Activated CD4-positive, alpha-beta memory T cell treated with anti-CD3 and anti-CD28 coated beads for 36 hours (primary cell): ENCODE results near the gene ENDOD1. TPM values are rescaled to one million over a fixed set of nuclear protein-coding genes. Genes with fewer than 3 reads are reported as not detected.
A peak's percentile ranks its signal among the peaks of the same experiment; 100 is the strongest.

ENCODE experiments used
- CTCF ChIA-PET: fragments of 350-600 bp; sonication (Branson Sonifier 250); formaldehyde crosslinking; loops from one replicate; lab custom pipeline; 2021; ENCODE audit warnings: antibody characterized with exemption, inconsistent platforms; lab: Charles Lee
- POLR2A ChIA-PET: fragments of 350-600 bp; sonication (Branson Sonifier 250); formaldehyde crosslinking; loops from one replicate; lab custom pipeline; 2021; ENCODE audit warnings: antibody characterized with exemption; lab: Charles Lee
- DNase-seq: peaks from one replicate; pipeline ENCODE4 v3.0.0-alpha.2; 2020
- H3K27ac Mint-ChIP-seq: one replicate; pipeline ENCODE4 v1.8.0; 2021; ENCODE audit warnings: mixed read lengths
- H3K27me3 Mint-ChIP-seq: one replicate; pipeline ENCODE4 v1.8.0; 2021; ENCODE audit warnings: mixed read lengths
- H3K36me3 Mint-ChIP-seq: one replicate; pipeline ENCODE4 v1.8.0; 2021; ENCODE audit warnings: mixed read lengths
- H3K4me1 Mint-ChIP-seq: one replicate; pipeline ENCODE4 v1.8.0; 2021; ENCODE audit warnings: low read depth, mixed read lengths
- H3K4me3 Mint-ChIP-seq: one replicate; pipeline ENCODE4 v1.8.0; 2021; ENCODE audit warnings: mild to moderate bottlenecking, mixed read lengths
- H3K9me3 Mint-ChIP-seq: one replicate; pipeline ENCODE4 v1.8.0; 2021; ENCODE audit warnings: mixed read lengths
- intact Hi-C: fragments of 100-400 bp; cut with micrococcal nuclease; formaldehyde crosslinking; loops from one replicate; pipeline ENCODE4 v1.15.1; 2023
- total RNA-seq, 2 experiments: library from RNA; stranded (reverse); gene quantifications; one replicate each; pipeline ENCODE4 v1.2.3, GENCODE V29; 2021

The ENDOD1 gene
- total RNA-seq, 2 experiments from 2014 or later = 25.9 TPM

DNA sequence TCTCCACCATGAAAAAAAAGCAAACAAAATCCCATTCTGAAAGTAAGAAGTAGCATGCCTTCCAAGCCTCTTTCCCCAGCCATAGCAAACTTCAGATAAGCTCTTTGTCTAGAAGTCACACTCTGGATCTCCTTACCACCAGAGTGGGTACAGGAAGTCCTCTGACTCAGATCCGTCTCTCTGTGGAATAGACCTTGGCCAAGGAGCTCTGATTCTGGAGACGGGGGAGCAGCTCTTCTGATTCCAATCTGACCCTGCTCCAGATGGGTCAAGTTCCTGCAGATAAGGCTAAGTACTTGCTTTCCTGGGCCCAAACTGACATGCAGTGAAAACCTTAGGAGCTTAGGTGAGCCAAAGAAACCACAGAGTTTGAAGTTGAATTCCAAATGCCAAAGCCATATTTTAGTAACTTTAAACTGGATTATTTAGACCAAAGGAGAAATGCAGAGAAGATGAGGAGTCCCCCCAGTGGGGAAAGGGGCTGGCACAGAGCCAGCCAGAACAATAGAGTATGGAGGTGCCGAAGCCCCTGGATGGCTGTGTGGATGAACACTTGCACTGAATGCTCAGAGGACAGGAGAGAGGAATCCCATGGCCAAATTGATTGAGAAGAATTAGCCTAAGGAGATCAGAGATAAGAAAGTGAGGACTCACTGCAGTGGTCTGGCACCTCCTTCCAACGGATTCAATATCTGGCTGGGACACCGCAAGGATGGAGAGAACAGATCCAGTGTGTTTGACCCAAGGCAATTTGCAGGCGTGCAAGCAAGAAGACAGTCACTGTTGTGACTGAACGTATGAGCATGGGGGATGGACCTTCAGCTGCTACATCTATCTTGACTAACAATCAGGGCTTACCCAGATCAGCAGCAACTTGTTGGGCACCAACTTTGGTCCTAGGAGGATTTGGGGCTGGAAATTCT is 54.9 kb downstream of the ENDOD1 start:
- POLR2A ChIA-PET = no interaction called here
- Mint-ChIP-seq H3K4me1 (peaks cover 17% of the 10 kb centered on the region), H3K36me3 (no peaks in the 10 kb centered on the region), H3K4me3 (no peak overlapping the region), H3K9me3 (no peaks in the 10 kb centered on the region), H3K27me3 (peaks cover 23% of the 10 kb centered on the region), H3K27ac (no peak overlapping the region)
- DNase-seq = no peak
- CTCF ChIA-PET = interaction anchor here (0.7 to 1.5 kb wide), 4 partner anchors 9 to 75 kb away, joined by 3 to 4 read pairs (median 3); no protein-coding TSS in a partner anchor
- intact Hi-C loops = no loop called here

DNA sequence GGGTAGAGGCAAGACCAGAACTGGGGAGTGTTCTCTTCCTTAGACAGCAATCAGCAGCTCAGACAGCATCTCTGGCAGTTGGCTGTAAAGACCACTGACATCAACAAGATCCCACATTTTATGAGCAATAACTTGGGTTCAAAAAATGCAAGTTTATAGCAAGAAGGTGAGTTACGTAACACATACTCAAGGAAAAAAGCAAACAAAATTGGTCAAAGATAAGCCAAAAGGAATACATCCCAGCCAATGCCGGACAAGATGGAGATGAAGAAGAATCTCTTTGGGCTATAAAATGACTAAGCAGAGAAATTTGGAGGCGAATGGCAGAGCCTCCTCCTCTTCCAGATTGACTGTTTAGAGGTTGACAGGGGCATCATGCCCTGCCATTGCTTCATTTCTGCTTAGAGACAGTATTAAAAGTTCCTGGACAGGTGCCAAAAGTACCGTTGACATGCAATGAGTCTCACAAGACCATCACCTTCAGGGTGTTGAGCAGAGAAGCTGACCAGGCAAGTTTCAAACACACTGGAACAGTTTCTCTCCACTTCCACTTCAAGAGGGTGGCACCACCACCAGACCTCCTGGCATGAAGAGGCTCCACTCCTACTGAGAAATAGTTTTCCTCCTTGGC is 55.9 kb downstream of the ENDOD1 start:
- intact Hi-C loops = no loop called here
- Mint-ChIP-seq H3K27ac (no peak overlapping the region), H3K4me1 (peaks cover 17% of the 10 kb centered on the region), H3K27me3 (peaks cover 23% of the 10 kb centered on the region), H3K4me3 (no peak overlapping the region), H3K36me3 (no peaks in the 10 kb centered on the region), H3K9me3 (no peaks in the 10 kb centered on the region)
- DNase-seq = no peak
- POLR2A ChIA-PET = no interaction called here
- CTCF ChIA-PET = interaction anchor here (1.0 to 1.5 kb wide), 3 partner anchors 8 to 86 kb away, joined by 3 to 4 read pairs (median 3); no protein-coding TSS in a partner anchor

DNA sequence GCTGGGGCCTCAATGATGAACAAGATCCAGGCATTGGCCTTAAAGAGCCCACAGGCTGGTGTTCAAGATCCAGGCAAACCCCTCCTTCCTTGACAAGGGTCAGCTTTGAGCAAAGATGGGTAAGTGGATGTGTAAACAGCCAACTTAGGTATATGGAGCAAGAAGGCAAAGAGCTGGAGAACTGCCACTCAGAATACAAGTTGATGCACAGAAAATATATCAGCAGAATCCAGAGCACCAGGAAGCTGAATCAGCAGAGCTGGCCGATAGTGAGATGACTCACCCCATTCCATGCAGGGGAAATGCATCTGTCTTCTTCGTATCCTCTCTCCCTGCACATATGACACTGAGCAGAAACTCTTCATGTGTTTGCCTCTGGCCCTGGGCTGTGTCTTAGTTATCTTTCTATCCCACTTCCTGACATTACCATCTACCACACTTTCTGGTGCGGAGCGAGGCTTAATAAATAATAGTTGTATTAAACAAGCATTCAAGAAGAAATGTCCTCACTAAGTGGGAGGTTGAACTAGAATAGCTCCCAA is 57.8 kb downstream of the ENDOD1 start:
- no peak overlapping the region for H3K4me3 Mint-ChIP-seq
- no peaks in the 10 kb centered on the region for H3K9me3 Mint-ChIP-seq
- H3K4me1 Mint-ChIP-seq = peaks cover 24% of the 10 kb centered on the region
- peaks cover 21% of the 10 kb centered on the region for H3K27me3 Mint-ChIP-seq
- peak; percentile 43 for DNase-seq
- H3K27ac Mint-ChIP-seq = no peak overlapping the region
- no peaks in the 10 kb centered on the region for H3K36me3 Mint-ChIP-seq
- POLR2A ChIA-PET = interaction anchor here (1.3 kb wide), 1 partner anchor 77 kb away, joined by 3 read pairs; no protein-coding TSS in a partner anchor
- CTCF ChIA-PET = interaction anchor here (0.6 to 15.8 kb wide), 8 partner anchors 56 to 1210 kb away, joined by 3 to 389 read pairs (median 3); partner anchors contain the start of genes ENDOD1 and SRSF8
- intact Hi-C loops = no loop called here

DNA sequence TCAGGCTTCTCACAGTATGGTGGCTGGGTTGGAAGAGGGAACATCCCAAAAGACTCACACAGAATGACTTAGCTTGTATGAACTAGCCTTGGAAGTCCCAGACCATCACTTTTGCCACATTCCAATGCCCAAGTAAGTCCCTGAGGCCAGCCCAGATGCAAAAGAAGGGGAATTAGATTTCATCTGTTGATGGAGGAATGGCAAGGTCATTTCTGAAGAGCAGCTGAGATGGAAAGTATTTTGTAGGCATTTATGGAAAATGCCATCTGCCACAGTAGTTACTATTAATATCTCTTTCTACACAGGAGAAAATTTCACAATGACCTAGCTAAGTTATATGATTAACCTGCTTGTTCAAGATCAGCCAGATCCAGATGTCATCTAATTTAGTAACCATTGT is 58.8 kb downstream of the ENDOD1 start:
- Mint-ChIP-seq H3K27ac (no peak overlapping the region), H3K27me3 (peaks cover 19% of the 10 kb centered on the region), H3K4me3 (no peak overlapping the region), H3K4me1 (peaks cover 34% of the 10 kb centered on the region), H3K36me3 (no peaks in the 10 kb centered on the region), H3K9me3 (no peaks in the 10 kb centered on the region)
- POLR2A ChIA-PET = interaction anchor here (0.7 kb wide), 1 partner anchor 55 kb away, joined by 3 read pairs; no protein-coding TSS in a partner anchor
- CTCF ChIA-PET = interaction anchor here (4.9 to 15.8 kb wide), 4 partner anchors 57 to 616 kb away, joined by 51 to 389 read pairs (median 168); partner anchors contain the start of genes ENDOD1 and SRSF8
- intact Hi-C loops = no loop called here
- no peak for DNase-seq

DNA sequence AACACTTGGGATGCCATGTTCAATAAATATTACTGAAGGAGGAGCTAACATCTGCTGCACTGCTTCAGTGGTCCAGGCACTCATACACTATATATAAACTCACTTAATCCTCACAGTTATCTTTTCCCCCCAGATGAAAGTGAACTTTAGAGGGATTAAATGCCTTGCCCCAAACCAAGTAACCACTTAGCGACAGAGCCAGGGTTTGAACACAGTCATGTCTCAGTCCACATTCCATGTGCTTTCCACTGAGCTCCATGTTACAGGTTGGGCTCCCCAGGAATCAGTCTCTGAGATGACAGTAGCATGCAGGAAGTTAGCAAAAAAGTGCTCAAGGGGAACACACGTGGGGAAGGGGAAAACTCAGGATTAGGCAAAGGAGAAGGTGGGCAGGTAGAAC is 59.3 kb downstream of the ENDOD1 start:
- peaks cover 14% of the 10 kb centered on the region for H3K27me3 Mint-ChIP-seq
- intact Hi-C loops = no loop called here
- no peak for DNase-seq
- H3K27ac Mint-ChIP-seq = no peak overlapping the region
- H3K9me3 Mint-ChIP-seq = no peaks in the 10 kb centered on the region
- POLR2A ChIA-PET = interaction anchor here (0.7 to 1.1 kb wide), 3 partner anchors 8 to 82 kb away, joined by 3 read pairs; no protein-coding TSS in a partner anchor
- peaks cover 37% of the 10 kb centered on the region for H3K4me1 Mint-ChIP-seq
- CTCF ChIA-PET = interaction anchor here (4.9 to 15.8 kb wide), 4 partner anchors 57 to 615 kb away, joined by 51 to 389 read pairs (median 168); partner anchors contain the start of genes ENDOD1 and SRSF8
- no peak overlapping the region for H3K4me3 Mint-ChIP-seq
- H3K36me3 Mint-ChIP-seq = no peaks in the 10 kb centered on the region

DNA sequence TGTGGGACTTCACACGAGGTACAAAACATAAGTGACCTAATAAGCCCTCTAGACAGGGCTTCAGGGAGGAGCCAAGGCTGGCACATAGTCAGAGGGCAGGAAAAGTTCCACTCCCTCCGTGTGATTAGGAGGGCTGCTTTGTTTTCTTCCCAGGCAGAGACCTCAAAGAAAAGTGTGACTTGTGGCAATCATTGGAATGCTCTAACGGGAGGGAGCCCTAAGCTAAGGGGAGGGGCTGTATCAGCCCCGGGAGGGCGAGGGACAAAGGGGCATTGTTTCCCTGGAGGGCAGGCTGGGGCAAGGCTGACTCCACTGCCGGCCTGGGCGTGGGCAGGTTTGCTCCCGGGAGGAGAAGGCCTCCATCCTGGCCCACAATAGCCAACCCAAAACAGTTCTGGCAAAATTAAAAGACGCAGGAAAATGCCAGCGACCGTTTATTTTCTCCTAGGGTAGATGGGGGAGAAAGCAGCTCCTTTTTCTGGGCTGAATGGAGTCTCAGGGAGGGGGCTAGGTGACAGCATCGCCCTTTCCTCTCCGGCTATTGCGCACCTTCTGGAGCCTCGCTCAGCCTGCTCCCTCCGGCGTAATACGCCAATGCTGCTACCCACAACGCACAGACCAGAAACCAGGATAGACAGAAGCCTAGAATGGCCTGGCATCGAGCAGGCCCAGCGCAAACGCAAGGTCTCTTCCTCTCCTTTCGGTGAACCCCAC is 60.2 kb downstream of the ENDOD1 start:
- H3K27me3 Mint-ChIP-seq = peaks cover 6% of the 10 kb centered on the region
- ChIA-PET CTCF (interaction anchor here (0.8 to 15.8 kb wide), 8 partner anchors 13 to 623 kb away, joined by 3 to 389 read pairs (median 28); partner anchors contain the start of genes ENDOD1 and SRSF8), POLR2A (interaction anchor here (0.6 to 1.1 kb wide), 4 partner anchors 9 to 637 kb away, joined by 3 read pairs; no protein-coding TSS in a partner anchor)
- H3K36me3 Mint-ChIP-seq = no peaks in the 10 kb centered on the region
- no peak for DNase-seq
- no peak overlapping the region for H3K27ac Mint-ChIP-seq
- peaks cover 36% of the 10 kb centered on the region for H3K4me1 Mint-ChIP-seq
- intact Hi-C loops = loop anchor here (2.0 to 5.0 kb wide), 6 partner anchors 187 to 1241 kb away; partner anchors contain the start of genes JRKL and MAML2
- H3K9me3 Mint-ChIP-seq = no peaks in the 10 kb centered on the region
- H3K4me3 Mint-ChIP-seq = peak overlapping the region; percentile 81

DNA sequence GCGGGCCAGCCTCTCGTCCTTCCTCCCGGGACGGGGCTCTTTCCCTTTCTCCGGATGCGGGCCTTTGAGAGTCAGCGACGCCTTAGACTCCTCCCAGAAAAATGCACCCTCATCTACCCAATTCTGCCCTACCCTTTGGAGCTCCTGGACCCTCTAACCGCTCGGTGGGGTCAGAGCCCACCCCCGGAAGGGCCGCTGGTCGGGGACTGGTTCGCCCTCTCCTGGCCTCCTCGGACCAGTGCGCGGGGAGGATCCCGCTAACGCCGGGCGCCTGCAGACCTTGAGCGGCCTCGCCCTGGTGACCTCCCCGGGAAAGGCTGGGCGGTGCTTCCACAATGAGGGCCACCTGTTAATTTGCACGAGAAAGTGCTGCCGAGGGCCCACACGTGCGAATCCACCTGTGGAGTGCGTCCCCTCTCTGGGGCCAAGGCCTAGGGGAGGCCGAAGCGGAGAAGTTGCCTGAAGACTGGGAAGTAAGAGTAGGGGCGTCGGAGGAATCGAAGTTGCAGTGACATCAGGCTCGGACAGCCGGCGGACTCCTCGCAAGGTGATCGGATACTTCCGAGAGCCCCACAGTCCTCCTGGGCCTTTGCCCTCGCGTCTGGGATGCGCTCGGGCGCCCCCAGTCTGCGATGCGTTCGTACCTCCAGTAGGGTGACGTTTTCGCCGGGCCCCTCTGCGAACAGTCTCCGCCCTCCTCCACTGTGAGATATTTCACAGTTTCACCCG is 61.5 kb downstream of the ENDOD1 start:
- ChIA-PET POLR2A (interaction anchor here (0.5 to 3.6 kb wide), 7 partner anchors 61 to 1274 kb away, joined by 3 to 18 read pairs (median 3); partner anchors contain the start of genes CWC15, ENDOD1, KDM4D and SRSF8), CTCF (interaction anchor here (0.6 to 15.8 kb wide), 36 partner anchors 9 to 641 kb away, joined by 3 to 389 read pairs (median 4); partner anchors contain the start of genes CEP57, CWC15, ENDOD1 and FAM76B)
- Mint-ChIP-seq H3K36me3 (no peaks in the 10 kb centered on the region), H3K4me3 (peak overlapping the region; percentile 81), H3K9me3 (no peaks in the 10 kb centered on the region), H3K27ac (peak overlapping the region; percentile 88), H3K4me1 (peaks cover 36% of the 10 kb centered on the region), H3K27me3 (no peaks in the 10 kb centered on the region)
- peak; percentile 95 for DNase-seq
- intact Hi-C loops = loop anchor here (1.0 to 5.0 kb wide), 14 partner anchors 62 to 1240 kb away; partner anchors contain the start of genes CWC15, ENDOD1, FAM76B and JRKL

DNA sequence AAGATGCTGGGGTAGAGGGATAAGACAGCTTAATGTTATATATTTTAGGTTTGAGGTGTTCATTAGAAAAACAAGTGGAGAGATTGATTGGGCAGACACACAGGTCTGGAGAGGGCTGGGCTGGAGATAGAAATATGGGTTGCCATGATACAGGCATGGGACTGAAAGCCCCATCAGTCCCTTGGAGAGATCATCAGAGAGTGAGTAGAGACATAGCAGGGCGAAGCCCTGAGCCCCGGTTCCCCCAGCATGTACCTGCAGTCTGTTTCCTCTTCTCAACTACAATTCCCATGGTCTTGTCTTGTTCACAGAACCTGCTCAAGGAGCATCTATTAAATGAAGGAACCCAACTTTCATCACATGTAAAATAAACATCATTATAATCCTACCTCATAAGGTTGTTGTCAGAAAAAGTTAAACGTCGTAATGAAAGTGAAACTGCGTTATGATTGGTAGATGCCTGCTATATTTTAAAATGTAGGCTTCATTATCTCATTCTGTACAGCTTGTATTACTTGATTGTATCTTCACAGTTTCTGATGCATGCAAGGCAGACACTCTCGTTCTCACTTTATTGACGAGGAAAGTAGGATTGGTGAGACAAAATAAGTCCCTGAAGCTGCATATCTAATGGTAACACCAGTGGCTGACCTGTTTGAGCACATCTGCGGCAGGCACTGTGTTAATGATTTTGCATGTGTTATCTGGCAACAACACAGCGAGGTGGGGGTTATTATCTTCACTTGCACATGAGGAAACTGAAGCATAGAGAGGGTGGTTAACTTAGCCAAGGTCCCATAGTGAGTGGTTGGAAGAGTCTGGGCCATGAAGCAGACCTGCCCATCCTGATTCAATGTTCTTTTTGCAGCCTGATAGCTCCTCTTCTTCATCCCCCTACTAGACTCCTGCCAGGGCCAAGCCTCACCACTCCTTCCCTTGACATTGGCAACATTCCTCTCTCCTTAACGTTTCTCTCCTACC is 63.5 kb downstream of the ENDOD1 start:
- Mint-ChIP-seq H3K9me3 (no peaks in the 10 kb centered on the region), H3K4me1 (peaks cover 41% of the 10 kb centered on the region), H3K27ac (peak overlapping the region; percentile 69), H3K36me3 (no peaks in the 10 kb centered on the region), H3K27me3 (no peaks in the 10 kb centered on the region), H3K4me3 (peak overlapping the region; percentile 80)
- DNase-seq = peak; percentile 35
- intact Hi-C loops = loop anchor here (2.0 to 5.0 kb wide), 7 partner anchors 184 to 1274 kb away; partner anchors contain the start of gene MAML2
- ChIA-PET POLR2A (interaction anchor here (1.3 to 3.6 kb wide), 2 partner anchors 85 to 637 kb away, joined by 7 to 18 read pairs; partner anchors contain the start of genes CEP57, FAM76B and SRSF8), CTCF (interaction anchor here (0.6 to 15.8 kb wide), 29 partner anchors 8 to 1273 kb away, joined by 3 to 389 read pairs (median 8); partner anchors contain the start of genes CWC15, ENDOD1, FAM76B and KDM4D)

DNA sequence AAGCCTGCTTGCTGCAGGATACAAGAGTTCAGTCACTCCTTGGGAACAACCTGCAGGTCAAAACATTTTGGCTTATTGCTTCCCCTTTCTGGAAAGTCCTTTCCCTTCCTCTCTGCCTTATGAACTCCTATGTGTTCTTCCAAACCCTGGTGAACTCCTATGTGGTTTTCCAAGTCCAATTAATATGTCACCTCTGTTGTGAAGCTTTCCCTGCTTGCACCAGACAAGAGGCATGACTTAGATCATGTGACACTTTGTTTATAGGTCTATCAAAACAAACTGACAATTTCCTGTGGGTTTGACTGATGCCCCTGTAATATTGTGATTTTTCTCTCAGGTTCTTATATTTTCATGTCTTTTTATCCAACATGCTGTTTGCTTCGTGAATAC is 64.2 kb downstream of the ENDOD1 start:
- Mint-ChIP-seq H3K36me3 (no peaks in the 10 kb centered on the region), H3K27me3 (no peaks in the 10 kb centered on the region), H3K4me3 (peak overlapping the region; percentile 80), H3K4me1 (peaks cover 44% of the 10 kb centered on the region), H3K9me3 (no peaks in the 10 kb centered on the region), H3K27ac (peak overlapping the region; percentile 69)
- ChIA-PET CTCF (interaction anchor here (0.5 to 15.8 kb wide), 33 partner anchors 9 to 1328 kb away, joined by 3 to 389 read pairs (median 4); partner anchors contain the start of genes FAM76B, SESN3 and SRSF8), POLR2A (interaction anchor here (1.1 to 3.6 kb wide), 2 partner anchors 86 to 562 kb away, joined by 4 to 18 read pairs; partner anchors contain the start of gene SRSF8)
- DNase-seq = no peak
- intact Hi-C loops = loop anchor here (1.0 to 5.0 kb wide), 9 partner anchors 183 to 1273 kb away; partner anchors contain the start of genes CCDC82 and MAML2
